GM18907 (cell line): ENCODE measurements around the gene ALOXE3.

Experiments used
- ATAC-seq: cut with Tn5 transposase; IDR thresholded peaks from one replicate; pipeline ENCODE4 v1.9.1; 2021; ENCODE audit warnings: mild to moderate bottlenecking, moderate library complexity; ENCODE audit not compliant: unreplicated experiment

Gene ALOXE3

DNA sequence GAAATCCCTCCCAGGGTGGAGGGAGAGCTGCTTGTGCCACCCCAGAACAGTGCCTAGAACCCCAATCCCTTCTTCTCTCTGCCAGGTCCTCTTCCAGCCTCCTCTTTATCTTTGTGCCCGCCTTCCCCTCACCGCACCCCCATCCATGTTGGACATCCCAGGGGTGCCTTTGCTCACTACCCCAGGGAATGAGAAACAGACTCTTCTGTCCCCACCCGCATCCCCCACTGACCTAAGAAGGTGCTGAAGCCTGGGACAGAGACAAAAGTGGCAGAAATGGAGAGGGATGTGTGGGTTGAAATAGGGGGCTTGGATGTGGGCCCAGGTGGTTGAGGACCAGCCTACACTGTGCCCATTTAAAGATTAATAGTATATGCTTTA, 62.5 kb downstream of the ALOXE3 start:
- no peak for ATAC-seq

DNA sequence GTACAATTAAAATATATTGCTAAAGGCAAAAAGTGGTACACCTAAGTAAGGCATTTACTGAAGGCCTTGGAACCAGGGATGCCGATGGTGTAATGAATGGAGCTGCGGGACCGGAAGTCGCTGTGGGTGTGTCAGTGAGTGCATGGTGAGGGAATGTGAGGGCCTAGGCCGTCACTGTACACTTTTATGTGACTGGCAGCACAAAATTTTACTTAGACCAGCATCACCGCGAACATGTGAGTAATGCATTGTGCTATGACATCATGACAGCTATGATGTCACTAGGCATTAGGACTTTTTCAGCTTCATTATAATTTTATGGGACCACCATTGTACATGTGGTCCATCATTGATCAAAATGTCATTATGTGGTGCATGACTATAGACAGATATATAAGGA, 64.7 kb downstream of the ALOXE3 start:
- ATAC-seq, result no peak

- ATAC-seq, result no peak
Observed at GRCh38 chr17:8052256-8053252, 65.8 kb downstream of the ALOXE3 start.

- ATAC-seq, result no peak
Observed at GRCh38 chr17:8051831-8052230, 66.5 kb downstream of the ALOXE3 start.

DNA sequence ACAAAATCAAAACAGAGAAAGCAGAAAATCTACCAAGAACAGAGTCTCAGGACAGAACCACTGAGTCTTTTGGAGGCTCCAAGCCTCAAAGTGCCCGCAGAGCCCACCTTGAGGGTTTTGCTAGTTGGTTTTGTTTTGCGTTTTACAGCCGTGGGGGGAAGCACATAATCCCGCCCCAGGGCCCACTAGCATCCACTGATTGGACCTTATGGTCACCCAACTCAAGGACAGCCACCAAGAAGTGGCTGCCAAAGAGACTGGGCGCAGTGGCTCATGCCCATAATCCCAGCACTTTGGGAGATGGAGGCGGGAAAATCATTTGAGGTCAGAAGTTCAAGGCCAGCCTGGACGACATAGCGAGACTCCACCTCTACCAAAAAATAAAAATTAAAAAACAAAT, 69.6 kb downstream of the ALOXE3 start:
- no peak for ATAC-seq

DNA sequence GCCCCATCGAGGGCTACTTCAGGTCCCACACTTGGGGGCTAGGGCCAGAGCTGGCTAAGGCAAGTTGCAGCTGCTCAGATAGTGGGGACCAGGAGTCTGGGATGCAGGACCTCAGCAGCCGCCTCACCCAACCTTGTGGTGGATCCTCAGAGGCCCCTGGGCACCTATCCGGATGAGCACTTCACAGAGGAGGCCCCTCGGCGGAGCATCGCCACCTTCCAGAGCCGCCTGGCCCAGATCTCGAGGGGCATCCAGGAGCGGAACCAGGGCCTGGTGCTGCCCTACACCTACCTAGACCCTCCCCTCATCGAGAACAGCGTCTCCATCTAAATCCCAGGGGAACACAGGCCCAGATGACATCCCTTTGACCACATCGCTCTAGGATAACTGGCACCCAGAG, 70.1 kb downstream of the ALOXE3 start:
- ATAC-seq, result no peak

DNA sequence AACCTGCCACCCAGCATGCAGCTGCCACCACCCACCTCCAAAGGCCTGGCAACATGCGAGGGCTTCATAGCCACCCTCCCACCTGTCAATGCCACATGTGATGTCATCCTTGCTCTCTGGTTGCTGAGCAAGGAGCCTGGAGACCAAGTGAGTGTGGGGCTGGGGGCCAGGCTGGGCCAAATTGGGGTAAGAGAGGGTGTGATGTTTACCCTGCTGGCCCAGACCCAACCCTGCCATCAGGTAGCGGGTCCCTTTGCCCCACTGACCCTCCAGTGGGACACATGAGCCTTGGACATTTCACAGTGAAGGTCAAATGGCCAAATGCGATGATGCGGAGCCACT, 70.6 kb downstream of the ALOXE3 start:
- no peak for ATAC-seq

DNA sequence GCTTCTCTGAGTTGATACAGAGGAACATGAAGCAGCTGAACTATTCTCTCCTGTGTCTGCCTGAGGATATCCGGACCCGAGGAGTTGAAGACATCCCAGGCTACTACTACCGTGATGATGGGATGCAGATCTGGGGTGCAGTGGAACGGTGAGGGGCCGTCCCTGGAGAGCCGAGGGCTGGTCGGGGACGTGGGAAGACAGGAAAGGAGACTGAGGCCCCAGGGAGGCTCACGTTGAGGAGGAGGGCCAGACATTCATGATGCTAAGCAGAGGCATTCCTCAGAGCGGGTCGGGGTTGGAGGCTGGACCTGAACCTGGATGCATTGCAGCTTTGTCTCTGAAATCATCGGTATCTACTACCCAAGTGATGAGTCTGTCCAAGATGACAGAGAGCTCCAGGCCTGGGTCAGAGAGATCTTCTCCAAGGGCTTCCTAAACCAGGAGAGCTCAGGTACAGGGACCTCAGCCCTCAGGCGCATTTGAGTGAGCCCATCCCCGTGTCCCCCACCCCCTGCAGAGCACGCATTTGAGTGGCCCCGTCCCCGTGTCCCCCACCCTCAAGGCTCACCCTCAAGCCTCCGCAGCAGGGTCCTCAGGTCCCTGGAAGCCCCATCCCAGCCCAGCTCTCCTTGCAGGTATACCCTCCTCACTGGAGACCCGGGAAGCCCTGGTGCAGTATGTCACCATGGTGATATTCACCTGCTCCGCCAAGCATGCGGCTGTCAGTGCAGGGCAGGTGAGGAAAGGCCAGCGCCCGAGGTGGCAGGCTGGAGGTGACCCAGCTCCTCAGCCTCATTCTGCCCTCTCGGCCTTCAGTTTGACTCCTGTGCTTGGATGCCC, 71.2 kb downstream of the ALOXE3 start:
- ATAC-seq, result no peak

DNA sequence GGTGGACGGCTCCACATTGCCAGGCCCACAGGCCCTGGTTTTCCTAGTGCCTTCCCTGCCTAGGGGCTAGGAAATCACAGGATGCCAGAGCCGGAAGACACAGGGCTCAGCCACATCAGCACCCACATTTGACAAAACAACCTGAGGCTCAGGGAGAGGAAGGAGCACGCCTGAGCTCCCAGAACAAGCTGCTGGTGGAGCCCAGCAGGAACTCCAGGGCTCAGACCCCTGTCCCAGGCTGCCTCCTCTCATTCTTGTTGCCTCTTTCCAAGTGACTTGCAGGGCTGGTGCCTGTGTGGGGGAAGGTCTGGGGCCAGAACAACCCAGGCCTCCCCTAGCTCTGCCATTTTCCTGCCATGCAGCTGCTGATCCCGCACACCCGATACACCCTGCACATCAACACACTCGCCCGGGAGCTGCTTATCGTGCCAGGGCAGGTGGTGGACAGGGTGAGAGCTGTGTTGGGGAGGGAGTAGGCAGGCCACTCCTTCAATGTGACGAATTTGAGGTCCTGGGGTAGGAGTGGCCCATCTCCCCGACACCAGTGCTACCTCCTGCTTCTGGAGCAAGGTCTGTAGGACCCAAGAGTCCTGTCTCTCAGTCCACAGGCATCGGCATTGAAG, 71.9 kb downstream of the ALOXE3 start:
- no peak for ATAC-seq
